DMS153 (cell line): ENCODE results near the gene USP47.

Source experiments
- DNase-seq: peaks from one replicate; lab custom pipeline; 2025; lab: John Stamatoyannopoulos, UW

Gene USP47

GRCh38 chr11:11966826-11967668 lies 125.3 kb downstream of the USP47 start:
- peak; percentile 30 for DNase-seq

GRCh38 chr11:11967669-11968510 lies 126.1 kb downstream of the USP47 start:
- DNase-seq, result no peak

GRCh38 chr11:11968511-11969280 lies 126.9 kb downstream of the USP47 start:
- DNase-seq, result no peak

- DNase-seq, result no peak
Measured at GRCh38 chr11:11969380-11970215, 127.8 kb downstream of the USP47 start.

GRCh38 chr11:11970556-11970955 lies 128.8 kb downstream of the USP47 start:
- DNase-seq, result no peak

DNA sequence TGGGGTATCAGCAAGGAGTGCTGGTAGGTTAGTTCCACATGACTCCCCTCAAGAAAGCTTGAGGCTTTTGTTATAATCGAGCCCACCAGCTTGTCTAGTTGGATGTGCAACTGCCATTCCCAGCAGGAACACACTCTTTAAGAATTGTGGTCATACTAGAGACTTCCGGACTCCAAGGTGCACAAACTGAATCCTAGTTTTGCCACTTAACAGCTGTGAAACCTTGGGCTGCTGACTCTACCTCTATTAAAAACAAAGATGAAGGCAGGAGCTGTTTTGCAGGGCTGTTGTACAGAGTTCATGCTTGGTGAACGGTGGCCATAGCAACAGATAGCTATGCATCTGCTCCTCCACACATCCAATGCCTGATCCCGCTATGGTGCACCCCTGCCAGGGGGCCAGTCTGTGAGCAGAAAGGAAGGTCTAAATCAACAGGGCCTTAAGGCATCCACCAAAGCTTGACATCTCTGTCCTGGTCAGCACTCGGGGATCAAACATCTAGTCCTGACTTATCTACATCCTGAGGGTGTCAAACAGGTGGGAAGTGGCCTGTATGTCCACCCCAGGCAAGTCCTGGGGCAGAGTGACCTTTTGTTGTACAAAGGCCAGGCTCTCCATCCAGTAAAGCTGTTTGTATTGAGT lies 130.3 kb downstream of the USP47 start:
- DNase-seq, result no peak

DNA sequence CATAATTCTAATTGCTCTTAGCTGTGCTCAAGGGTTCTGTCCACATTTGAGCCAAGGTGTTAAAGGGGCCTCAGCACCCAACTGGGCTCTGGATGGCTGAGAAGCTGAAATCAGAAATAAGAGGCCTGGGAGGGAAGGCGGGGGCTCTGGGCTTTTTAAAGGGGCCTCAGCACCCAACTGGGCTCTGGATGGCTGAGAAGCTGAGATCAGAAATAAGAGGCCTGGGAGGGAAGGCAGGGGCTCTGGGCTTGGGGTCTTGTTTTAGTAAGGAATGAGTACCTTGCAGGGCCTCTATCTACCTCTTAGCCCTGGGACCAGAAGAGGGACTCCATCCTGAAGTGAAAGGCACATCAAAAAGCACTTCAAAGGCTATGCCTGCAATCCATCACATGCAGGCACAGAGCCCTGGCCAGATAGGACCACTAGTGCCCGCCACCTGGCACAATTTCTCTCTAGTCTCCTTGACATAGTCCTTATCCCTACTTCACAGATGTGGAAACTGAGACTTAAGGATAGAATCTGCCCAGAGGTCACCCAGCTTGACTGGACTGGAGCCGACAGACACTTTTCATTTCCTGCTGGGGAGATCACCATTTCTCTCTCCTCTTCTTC lies 131.1 kb downstream of the USP47 start:
- no peak for DNase-seq

GRCh38 chr11:11973361-11973800 lies 131.6 kb downstream of the USP47 start:
- DNase-seq, result no peak

DNA sequence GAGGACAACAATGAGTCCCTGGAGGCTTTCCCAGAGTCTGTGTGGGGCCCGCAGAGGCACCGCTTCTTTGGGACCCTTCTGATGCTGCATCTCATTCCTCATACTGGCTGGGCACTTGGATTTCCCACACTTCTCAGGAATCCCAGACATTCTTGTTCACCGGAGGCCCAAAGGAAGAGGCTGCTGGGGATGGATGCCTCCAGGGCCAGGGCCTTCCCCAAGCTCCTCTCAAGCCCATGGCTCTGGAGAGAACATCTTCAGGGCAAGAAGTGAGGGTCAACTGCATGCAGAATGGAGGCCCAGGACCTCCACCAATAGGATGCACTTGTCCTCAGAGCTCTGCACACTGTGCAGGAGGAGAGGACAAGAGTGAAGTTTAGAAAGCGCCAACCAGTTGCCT lies 132.1 kb downstream of the USP47 start:
- no peak for DNase-seq

GRCh38 chr11:11975201-11976092 lies 133.7 kb downstream of the USP47 start:
- no peak for DNase-seq

GRCh38 chr11:11976481-11977127 lies 134.8 kb downstream of the USP47 start:
- DNase-seq, result no peak

- DNase-seq, result no peak
Measured at GRCh38 chr11:11977206-11977938, 135.6 kb downstream of the USP47 start.

DNA sequence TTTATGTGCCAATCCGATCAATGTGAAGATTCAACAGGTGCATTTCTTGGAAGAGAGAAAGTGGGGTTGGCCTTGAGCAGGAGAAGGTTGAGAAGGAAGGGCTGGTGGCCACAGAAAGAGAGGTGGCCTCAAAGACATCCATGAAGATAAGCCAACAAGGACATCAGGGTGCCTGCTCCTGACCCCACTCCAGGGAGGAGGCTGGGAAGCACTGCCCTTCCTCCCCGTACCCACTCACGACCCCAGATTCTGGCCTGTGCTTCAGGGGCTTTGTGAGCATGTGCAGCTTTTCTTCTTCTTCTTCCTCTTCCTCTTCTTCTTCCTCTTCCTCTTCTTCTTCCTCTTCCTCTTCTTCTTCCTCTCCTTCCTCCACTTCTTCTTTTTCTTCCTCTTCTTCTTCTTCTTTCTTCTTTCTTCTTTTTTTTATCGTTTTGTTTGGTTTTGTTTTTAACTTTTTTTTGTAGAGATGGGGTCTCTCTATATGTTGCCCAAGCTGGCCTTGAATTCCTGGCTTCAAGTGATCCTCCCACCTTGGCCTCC lies 136.4 kb downstream of the USP47 start:
- no peak for DNase-seq

DNA sequence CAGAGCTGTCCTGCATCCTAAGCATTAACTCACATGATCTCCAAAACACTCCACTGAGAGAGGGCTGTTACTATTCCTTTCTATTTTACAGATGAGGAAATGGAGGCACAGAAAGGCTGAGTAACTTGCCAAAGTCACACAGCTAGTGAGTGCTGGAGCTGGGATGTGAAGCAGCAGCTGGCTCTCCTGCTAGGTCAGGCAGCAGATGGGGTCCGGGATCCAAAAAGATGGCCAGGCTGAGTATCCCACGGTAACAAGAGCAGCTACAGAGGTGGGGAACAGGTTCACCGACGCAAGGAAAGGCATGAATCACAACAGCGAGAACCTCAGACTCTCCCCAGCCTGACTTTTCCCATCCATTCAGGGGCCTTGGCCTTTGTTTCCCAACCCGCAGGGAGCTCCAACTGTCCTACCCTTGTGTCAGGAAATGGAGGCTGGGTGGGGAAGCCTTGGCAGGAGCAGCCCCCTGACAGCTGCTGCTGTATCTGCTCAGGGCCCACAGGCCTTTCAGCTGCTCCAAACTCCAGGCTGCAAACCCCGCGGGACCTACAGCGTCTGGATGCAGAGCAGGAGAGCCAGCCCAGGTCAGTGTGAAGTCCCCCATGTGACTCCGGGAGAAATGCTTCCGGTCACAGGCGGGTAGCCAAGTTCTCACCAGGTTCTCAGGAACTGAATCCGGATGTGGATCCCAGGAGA lies 137.2 kb downstream of the USP47 start:
- DNase-seq, result no peak

- DNase-seq, result no peak
Measured at GRCh38 chr11:11979488-11980117, 137.8 kb downstream of the USP47 start.

DNA sequence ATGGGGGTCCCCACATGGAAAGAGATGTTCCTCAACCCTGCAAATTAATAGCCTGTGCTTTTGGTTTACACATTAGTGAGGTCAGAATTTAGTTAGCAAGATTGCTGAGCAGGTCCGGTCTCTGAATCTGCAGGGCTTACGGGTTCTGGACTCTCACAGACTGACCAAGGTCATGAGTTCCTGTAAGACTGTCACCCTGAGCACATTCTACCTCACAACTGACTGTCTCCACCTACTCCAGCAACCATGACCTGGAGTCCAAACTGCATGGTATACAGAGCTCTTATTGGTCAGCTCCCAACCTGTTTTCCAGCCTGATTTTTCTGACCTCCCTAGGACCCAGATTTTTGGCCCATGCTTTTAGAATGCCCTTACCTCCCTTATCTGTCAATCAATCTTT lies 138.4 kb downstream of the USP47 start:
- DNase-seq, result no peak

- DNase-seq, result no peak
Measured at GRCh38 chr11:11980841-11981308, 139.1 kb downstream of the USP47 start.
